Trophoblast cell (in vitro differentiated cells and primary cell): ENCODE results near the gene MIPOL1.

Experiments
- DNase-seq, 2 donors: peaks; one replicate each; pipeline ENCODE4 v3.0.0-alpha.2; 2016
- H2AFZ ChIP-seq: 2 replicates; pipeline ENCODE4 v1.6.1; 2013; ENCODE audit warnings: low read length, moderate library complexity, mild to moderate bottlenecking; ENCODE audit not compliant: insufficient read depth, poor library complexity
- H2AK5ac ChIP-seq: 2 replicates; pipeline ENCODE4 v1.6.1; 2013; ENCODE audit warnings: mild to moderate bottlenecking, low read length
- H2BK120ac ChIP-seq: 2 replicates; pipeline ENCODE4 v1.6.1; 2013; ENCODE audit warnings: low read length, mild to moderate bottlenecking, moderate library complexity; ENCODE audit not compliant: insufficient read depth, poor library complexity
- H2BK12ac ChIP-seq: 2 replicates; pipeline ENCODE4 v1.6.1; 2013; ENCODE audit warnings: mild to moderate bottlenecking, low read length, moderate library complexity
- H2BK5ac ChIP-seq: 2 replicates; pipeline ENCODE4 v1.6.1; 2013; ENCODE audit warnings: low read length, low read depth, moderate library complexity, mild to moderate bottlenecking; ENCODE audit not compliant: poor library complexity
- H3K14ac ChIP-seq: 2 replicates; pipeline ENCODE4 v1.6.1; 2013; ENCODE audit warnings: mild to moderate bottlenecking, low read length
- H3K18ac ChIP-seq: 2 replicates; pipeline ENCODE4 v1.6.1; 2013; ENCODE audit warnings: mild to moderate bottlenecking, low read length
- H3K23ac ChIP-seq: 2 replicates; pipeline ENCODE4 v1.6.1; 2013; ENCODE audit warnings: low read length
- H3K27ac ChIP-seq: 2 replicates; pipeline ENCODE4 v1.5.1; 2013; ENCODE audit warnings: low read depth, mild to moderate bottlenecking, inconsistent platforms, low read length, moderate library complexity
- H3K27me3 ChIP-seq: 2 replicates; pipeline ENCODE4 v1.6.1; 2013; ENCODE audit warnings: inconsistent platforms, mild to moderate bottlenecking, low read length, moderate library complexity; ENCODE audit not compliant: insufficient read depth
- H3K36me3 ChIP-seq, 2 experiments: 1 replicate in 1 of 2; 2 replicates in 1 of 2; pipeline ENCODE4 v1.6.1; 2013; ENCODE audit warnings: low read length in 2 of 2, mild to moderate bottlenecking in 2 of 2, moderate library complexity in 1 of 2; ENCODE audit not compliant: insufficient read depth in 2 of 2, control insufficient read depth in 1 of 2
- H3K4ac ChIP-seq: 2 replicates; pipeline ENCODE4 v1.6.1; 2013; ENCODE audit warnings: low read depth, mild to moderate bottlenecking, low read length, moderate library complexity
- H3K4me1 ChIP-seq, 2 experiments: 1 replicate in 1 of 2; 2 replicates in 1 of 2; pipeline ENCODE4 v1.6.1; 2013; ENCODE audit warnings: low read length in 2 of 2, mild to moderate bottlenecking in 2 of 2, moderate library complexity in 1 of 2; ENCODE audit not compliant: insufficient read depth in 2 of 2, control insufficient read depth in 1 of 2
- H3K4me2 ChIP-seq: 2 replicates; pipeline ENCODE4 v1.6.1; 2013; ENCODE audit warnings: inconsistent platforms, mild to moderate bottlenecking, low read length, moderate library complexity
- H3K4me3 ChIP-seq: 2 replicates; pipeline ENCODE4 v1.5.1; 2013; ENCODE audit warnings: mild to moderate bottlenecking, low read depth, low read length, inconsistent platforms
- H3K79me1 ChIP-seq: one replicate; pipeline ENCODE4 v1.6.1; 2013; ENCODE audit warnings: low read length
- H3K79me2 ChIP-seq: 2 replicates; pipeline ENCODE4 v1.6.1; 2013; ENCODE audit warnings: low read length, mild to moderate bottlenecking; ENCODE audit not compliant: control insufficient read depth, insufficient read depth, poor library complexity
- H3K9ac ChIP-seq: 2 replicates; pipeline ENCODE4 v1.6.1; 2013; ENCODE audit warnings: mild to moderate bottlenecking, low read length
- H3K9me3 ChIP-seq: 2 replicates; pipeline ENCODE4 v1.6.1; 2013; ENCODE audit warnings: low read depth, mild to moderate bottlenecking, control low read depth, inconsistent platforms, low read length; ENCODE audit not compliant: insufficient read depth
- H4K12ac ChIP-seq: 2 replicates; pipeline ENCODE4 v1.6.1; 2013; ENCODE audit warnings: low read depth, mild to moderate bottlenecking, low read length, moderate library complexity
- H4K8ac ChIP-seq: 2 replicates; pipeline ENCODE4 v1.6.1; 2013; ENCODE audit warnings: low read depth, mild to moderate bottlenecking, low read length, moderate library complexity
- H4K91ac ChIP-seq: one replicate; pipeline ENCODE4 v1.6.1; 2013; ENCODE audit warnings: low read depth, mild to moderate bottlenecking, low read length, moderate library complexity
- WGBS: extraction: QIAGEN DNeasy Blood & Tissue Kit; methylation state at CpG from one replicate; pipeline ENCODE4 v1.1.7; 2013; ENCODE audit warnings: missing lambda C conversion rate; ENCODE audit not compliant: insufficient read length, insufficient coverage; ENCODE audit errors: extremely low coverage; 5-methylcytosine and 5-hydroxymethylcytosine counted together

The MIPOL1 gene

DNA sequence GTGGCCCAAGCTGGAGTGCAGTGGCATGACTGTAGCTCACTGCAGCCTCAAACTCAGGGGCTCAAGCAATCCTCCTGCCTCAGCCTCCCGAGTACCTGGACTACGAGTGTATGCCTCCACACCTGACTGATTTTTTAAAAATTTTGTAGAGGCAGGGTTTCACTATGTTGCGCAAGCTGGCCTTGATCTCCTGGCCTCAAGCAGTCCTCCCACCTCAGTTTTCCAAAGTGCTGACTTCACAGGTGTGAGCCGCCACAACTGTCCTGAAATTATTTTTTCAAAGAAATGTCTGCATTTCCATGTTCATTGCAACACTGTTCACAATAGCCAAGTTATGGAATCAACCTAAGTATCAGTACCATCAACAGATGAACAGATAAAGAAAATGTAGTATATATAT lies 285.9 kb downstream of the MIPOL1 start:
- Histone ChIP-seq H3K4ac (no peak overlapping the region), H2BK5ac (no peak overlapping the region), H2AK5ac (no peak overlapping the region), H3K79me2 (no peaks in the 10 kb centered on the region), H4K12ac (no peak overlapping the region), H3K36me3 (no peaks in the 10 kb centered on the region), H3K4me2 (no peak overlapping the region), H2AFZ (no peak overlapping the region), H3K9ac (no peak overlapping the region), H4K8ac (no peak overlapping the region), H3K27ac (no peak overlapping the region), H3K79me1 (no peaks in the 10 kb centered on the region), H3K18ac (no peak overlapping the region), H3K9me3 (no peaks in the 10 kb centered on the region), H4K91ac (no peak overlapping the region), H2BK120ac (no peak overlapping the region), H3K23ac (no peak overlapping the region), H3K14ac (no peak overlapping the region), H3K27me3 (no peaks in the 10 kb centered on the region), H3K4me3 (no peak overlapping the region), H2BK12ac (no peak overlapping the region), H3K4me1 (no peaks in the 10 kb centered on the region)
- WGBS: no CpG with 5 or more reads among the region's 4 CpGs
- no peak for DNase-seq

DNA sequence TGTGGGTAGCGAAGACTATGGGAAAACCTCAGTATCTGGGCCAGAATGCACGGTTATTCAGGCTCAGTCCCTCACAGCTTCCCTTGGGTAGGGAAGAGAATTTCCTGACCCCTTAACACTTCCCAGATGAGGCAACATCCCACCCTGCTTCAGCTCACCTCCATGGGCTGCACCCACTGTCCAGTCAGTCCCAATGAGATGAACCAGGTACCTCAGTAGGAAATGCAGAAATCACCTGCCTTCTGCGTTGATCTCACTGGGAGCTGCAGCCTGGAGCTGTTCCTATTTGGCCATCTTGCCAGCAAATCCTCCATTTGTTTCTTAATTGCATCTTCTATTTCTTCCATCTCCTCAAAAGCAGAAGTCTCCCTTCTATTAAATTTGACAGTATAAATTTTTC lies 292.9 kb downstream of the MIPOL1 start:
- WGBS: no CpG with 5 or more reads among the region's 3 CpGs
- no peak overlapping the region for H3K23ac ChIP-seq
- H3K27ac ChIP-seq: no peak overlapping the region
- no peaks in the 10 kb centered on the region for H3K36me3 ChIP-seq
- H2AK5ac ChIP-seq: no peak overlapping the region
- no peak overlapping the region for H2BK120ac ChIP-seq
- no peak overlapping the region for H3K14ac ChIP-seq
- H3K9me3 ChIP-seq: no peaks in the 10 kb centered on the region
- no peaks in the 10 kb centered on the region for H3K79me2 ChIP-seq
- H3K4me2 ChIP-seq: no peak overlapping the region
- DNase-seq: no peak
- H3K4me1 ChIP-seq: no peaks in the 10 kb centered on the region
- no peak overlapping the region for H2AFZ ChIP-seq
- H3K9ac ChIP-seq: no peak overlapping the region
- H3K18ac ChIP-seq: no peak overlapping the region
- H3K4ac ChIP-seq: no peak overlapping the region
- no peak overlapping the region for H2BK12ac ChIP-seq
- no peak overlapping the region for H4K12ac ChIP-seq
- H4K91ac ChIP-seq: no peak overlapping the region
- H3K27me3 ChIP-seq: no peaks in the 10 kb centered on the region
- H4K8ac ChIP-seq: no peak overlapping the region
- no peak overlapping the region for H2BK5ac ChIP-seq
- no peak overlapping the region for H3K4me3 ChIP-seq
- no peaks in the 10 kb centered on the region for H3K79me1 ChIP-seq

GRCh38 chr14:37491076-37491475 lies 293.3 kb downstream of the MIPOL1 start:
- Histone ChIP-seq H3K14ac (no peak overlapping the region), H2BK12ac (no peak overlapping the region), H3K36me3 (no peaks in the 10 kb centered on the region), H3K79me1 (no peaks in the 10 kb centered on the region), H2AK5ac (no peak overlapping the region), H3K9me3 (no peaks in the 10 kb centered on the region), H2AFZ (no peak overlapping the region), H3K4me2 (no peak overlapping the region), H3K4ac (no peak overlapping the region), H3K4me1 (no peaks in the 10 kb centered on the region), H3K23ac (no peak overlapping the region), H3K27me3 (no peaks in the 10 kb centered on the region), H3K27ac (no peak overlapping the region), H3K79me2 (no peaks in the 10 kb centered on the region), H3K9ac (no peak overlapping the region), H3K4me3 (no peak overlapping the region), H2BK5ac (no peak overlapping the region), H3K18ac (no peak overlapping the region), H4K12ac (no peak overlapping the region), H4K8ac (no peak overlapping the region), H2BK120ac (no peak overlapping the region), H4K91ac (no peak overlapping the region)
- no peak for DNase-seq
- no CpG with 5 or more reads among the region's 5 CpGs for WGBS

- no CpG with 5 or more reads among the region's 2 CpGs for WGBS
- H2BK5ac ChIP-seq: no peak overlapping the region
- H3K23ac ChIP-seq: no peak overlapping the region
- no peak overlapping the region for H3K4ac ChIP-seq
- no peak overlapping the region for H2BK120ac ChIP-seq
- no peak overlapping the region for H3K9ac ChIP-seq
- H2AFZ ChIP-seq: no peak overlapping the region
- H2BK12ac ChIP-seq: no peak overlapping the region
- no peak overlapping the region for H4K12ac ChIP-seq
- no peaks in the 10 kb centered on the region for H3K36me3 ChIP-seq
- no peak overlapping the region for H2AK5ac ChIP-seq
- H3K79me2 ChIP-seq: no peaks in the 10 kb centered on the region
- no peak overlapping the region for H4K91ac ChIP-seq
- no peaks in the 10 kb centered on the region for H3K79me1 ChIP-seq
- H3K14ac ChIP-seq: no peak overlapping the region
- H3K27ac ChIP-seq: no peak overlapping the region
- H3K9me3 ChIP-seq: no peaks in the 10 kb centered on the region
- H3K4me2 ChIP-seq: no peak overlapping the region
- no peak overlapping the region for H3K4me3 ChIP-seq
- H3K18ac ChIP-seq: no peak overlapping the region
- H3K4me1 ChIP-seq: no peaks in the 10 kb centered on the region
- DNase-seq: no peak
- H4K8ac ChIP-seq: no peak overlapping the region
- no peaks in the 10 kb centered on the region for H3K27me3 ChIP-seq
Observed at GRCh38 chr14:37493606-37494005, 295.9 kb downstream of the MIPOL1 start.
